GM19467 (cell line): ENCODE results near the gene CX3CL1.

Source experiments
- ATAC-seq: cut with Tn5 transposase; IDR thresholded peaks from one replicate; pipeline ENCODE4 v1.9.1; 2021; ENCODE audit warnings: mild to moderate bottlenecking, moderate library complexity; ENCODE audit not compliant: unreplicated experiment

Gene CX3CL1

GRCh38 chr16:57401943-57402640, 29.8 kb downstream of the CX3CL1 start:
- no peak for ATAC-seq

GRCh38 chr16:57403965-57404817, 31.9 kb downstream of the CX3CL1 start, which contains the start of gene CCL17:
Gene CCL17, plus strand, starts transcription at chr16:57404767. Its CDS starts 9,166 bp downstream, at chr16:57413933.
- ATAC-seq: no peak

DNA sequence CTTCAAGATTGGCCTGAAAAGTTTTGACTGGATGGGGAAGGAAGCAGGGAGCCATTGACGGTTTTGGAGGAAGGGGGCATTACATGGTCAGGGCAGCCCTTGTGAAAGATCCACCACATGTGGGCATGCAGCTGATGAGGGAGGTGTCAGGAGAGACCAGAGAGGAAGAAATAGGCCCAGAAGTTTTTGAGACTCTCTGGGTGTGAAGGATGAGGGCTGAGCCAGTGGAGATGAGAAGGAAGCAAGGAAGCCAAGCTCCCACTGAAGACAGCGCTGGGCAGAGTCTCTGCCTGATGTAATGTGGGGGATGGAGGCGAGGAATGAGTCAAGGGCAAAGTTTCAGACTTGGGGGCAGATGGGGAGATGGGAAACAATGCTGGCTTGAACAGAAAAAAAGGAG, 32.8 kb downstream of the CX3CL1 start:
- no peak for ATAC-seq

DNA sequence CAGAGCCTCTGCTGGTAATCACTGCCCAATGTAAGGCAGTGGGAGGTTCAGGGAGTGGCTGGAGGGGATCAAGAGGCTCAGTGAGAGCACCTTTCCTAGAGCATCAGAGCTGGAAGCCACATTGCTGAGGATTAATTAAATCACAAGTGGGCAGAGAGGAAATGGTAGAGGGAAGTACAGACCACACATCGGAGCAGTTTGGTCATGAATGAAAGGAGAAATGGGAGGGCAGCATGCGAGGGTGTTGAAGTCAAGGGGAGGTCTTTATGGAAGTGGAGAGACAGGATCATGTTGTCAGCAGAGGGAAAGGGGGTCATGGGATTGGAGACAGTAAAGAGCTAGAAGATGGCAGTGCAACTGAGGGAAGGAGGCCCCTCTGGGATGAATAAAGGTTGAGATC, 34.6 kb downstream of the CX3CL1 start:
- no peak for ATAC-seq

DNA sequence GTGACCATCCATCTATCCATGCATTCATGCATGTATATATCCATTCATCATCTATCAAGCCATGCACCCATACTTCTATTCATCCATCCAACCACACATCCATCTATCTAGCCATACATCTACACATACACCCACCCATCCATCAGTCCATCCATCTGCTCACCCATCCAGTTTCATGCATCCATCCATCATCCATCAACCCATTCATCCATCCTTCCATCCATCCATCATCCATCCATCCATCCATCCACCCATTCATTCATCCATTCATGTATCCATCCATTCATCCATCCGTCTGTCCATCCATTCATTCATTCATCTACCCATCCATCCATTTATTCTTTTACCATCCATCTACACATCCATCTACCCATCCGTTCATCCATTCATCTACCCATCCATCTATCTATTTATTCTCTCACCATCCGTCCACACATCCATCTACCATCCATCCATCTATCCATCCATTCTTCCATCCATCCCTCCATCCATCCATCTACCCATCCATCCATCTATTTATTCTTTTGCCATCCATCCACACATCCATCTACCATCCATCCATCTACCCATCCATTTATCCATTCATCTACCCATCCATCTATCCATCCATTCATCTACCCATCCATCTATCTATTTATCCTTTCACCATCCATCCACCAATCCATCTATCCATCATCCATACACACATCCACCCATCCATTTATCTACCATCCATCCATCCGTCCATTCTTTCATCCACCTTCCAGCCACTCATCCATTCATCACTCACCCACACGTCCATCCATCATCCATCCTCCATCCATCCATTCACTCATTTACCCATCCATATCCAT, 35.4 kb downstream of the CX3CL1 start:
- ATAC-seq: no peak

- no peak for ATAC-seq
Measured at GRCh38 chr16:57409065-57409464, 36.8 kb downstream of the CX3CL1 start.

DNA sequence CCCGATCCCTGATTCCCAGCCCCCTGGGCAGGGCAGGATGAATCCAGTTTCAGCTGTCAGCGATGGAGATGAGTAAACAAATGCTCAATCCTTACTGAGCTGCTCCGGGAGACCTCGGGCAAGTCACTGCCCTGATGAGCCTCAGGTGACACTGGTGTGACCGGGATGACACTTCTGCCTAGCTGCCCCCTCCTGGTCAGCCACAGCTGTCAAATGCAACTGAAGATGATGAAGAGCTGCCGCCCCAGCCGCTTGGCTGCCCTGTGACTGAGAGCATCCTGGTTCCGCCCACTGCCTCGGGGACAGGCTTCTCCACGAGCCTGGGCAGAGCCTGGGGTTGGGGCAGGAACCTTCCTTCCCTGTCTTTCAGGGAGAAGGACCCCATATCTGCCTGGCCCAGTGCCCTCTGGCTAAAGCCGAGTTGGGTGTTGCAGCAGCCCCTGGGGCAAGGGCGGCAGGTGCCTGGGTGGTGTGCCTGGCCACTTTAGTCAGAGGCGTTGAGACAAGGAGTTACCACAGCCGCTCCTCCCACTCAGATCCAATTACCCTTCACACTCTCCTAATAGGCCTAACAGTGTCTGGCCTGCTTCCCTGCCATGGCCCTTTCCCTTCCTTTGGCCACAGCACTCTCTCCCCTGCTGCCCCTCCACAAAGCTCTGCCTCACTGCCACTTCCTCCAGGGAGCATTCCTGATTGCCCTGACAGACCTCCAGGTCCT, 37.7 kb downstream of the CX3CL1 start:
- no peak for ATAC-seq

DNA sequence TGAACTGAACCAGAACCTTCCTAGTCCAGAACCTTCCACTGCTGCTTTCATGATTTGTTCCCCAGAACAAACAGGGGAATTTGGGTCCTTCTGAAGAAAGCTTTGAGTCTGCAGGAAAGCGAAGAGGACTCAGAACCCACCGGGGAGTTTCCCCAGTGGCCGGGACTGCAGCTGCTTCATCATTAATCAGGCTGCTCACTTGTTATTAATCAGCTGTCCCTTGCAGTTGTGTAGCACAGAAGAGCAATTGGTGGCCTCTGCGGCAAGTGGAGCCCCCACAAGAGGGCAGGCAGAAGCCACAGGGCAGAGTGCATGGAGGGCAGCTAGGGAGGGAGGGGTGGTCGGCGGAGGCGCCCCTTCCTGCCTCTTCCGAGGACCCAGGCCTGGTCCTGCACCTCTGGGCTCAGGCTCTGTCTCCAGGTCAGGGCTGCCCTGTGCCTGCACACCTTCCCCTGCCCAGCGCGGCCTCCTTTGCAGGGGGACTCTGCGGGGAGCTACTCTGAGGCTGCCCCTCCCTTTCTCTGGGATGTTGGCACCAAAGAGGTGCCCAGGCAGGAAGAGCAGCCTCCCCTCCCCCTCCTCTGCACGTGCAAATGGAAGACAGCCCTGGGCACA, 39.2 kb downstream of the CX3CL1 start:
- no peak for ATAC-seq

DNA sequence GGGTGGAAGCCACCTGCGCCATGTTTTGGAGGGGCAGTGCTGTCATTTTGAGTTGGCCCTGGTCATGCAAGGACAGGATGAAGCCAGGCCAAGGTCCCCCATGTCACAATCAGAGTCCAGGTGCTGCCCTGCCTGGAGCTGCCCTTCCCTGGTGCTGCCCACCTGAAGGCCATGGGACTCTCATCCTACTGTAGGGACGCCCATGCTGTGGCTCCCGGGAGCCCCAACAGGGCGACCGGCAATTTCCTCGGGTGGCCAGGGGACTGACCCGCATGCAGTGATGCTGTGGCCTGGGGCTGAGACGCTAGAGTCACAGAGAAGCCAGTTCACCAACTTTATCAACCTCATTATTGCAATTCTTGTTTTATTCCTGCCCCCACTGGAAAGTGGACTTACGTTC, 40.3 kb downstream of the CX3CL1 start:
- no peak for ATAC-seq

DNA sequence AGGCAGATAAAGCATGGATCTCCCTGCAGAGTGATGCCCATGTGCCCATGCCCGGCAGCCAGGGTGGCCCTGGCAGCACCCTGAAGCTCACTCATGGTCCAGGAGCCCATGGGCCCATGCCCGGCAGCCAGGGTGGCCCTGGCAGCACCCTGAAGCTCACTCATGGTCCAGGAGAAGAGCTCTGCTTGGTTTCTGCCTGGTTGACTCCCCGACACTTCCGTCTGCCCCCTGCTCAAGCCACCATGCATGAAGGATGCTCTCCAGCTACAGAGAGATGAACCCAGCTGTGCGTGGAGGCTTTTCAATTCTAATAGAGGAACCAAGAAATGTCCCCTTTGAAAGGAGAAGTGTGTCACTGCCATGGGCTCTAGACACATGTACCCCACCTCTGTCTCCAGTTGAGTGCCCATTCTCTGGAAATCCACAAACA, 41.0 kb downstream of the CX3CL1 start:
- peak; percentile 57 for ATAC-seq

- ATAC-seq: no peak
Measured at GRCh38 chr16:57413733-57414132, 41.4 kb downstream of the CX3CL1 start.

DNA sequence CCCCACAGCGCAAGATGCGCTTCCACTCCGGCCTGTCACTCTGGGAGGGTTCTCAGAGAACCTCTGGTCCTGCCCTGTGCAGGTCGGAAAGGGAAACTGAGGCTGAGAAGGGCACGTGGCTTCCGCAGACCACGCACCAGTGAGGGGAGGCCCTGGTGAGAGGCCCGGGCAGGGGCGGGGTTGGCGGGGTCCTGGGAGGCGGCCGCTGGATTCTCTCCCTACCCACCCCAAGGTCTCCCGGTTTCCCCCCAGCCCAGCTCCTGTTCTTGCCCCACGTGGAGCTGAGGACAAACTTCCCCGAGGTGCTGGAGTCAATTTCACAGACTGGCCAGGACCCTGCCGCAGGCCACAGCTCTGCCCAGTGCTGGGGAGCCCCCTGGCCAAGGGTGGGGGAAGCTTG, 43.8 kb downstream of the CX3CL1 start:
- no peak for ATAC-seq

DNA sequence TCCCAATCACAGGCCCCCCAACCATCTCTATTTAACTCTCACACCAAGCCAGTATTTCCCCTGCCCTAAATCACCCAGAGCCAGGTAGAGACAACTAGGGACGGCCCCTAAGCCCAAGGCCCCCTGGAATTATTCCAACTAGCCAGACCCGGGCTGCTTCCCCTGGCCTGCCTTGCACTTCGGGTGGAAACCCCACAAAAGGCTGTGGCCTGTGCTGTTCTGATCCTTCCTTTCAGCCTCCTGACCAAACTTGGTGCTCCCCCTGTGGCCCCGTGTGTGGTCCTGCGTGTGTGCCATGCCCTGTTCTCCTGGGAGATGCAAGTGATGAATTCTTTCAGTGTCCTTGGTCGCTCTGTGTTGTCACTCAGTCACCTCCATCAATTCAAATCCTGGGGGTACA, 47.2 kb downstream of the CX3CL1 start:
- ATAC-seq: no peak

GRCh38 chr16:57422026-57422944, 50.0 kb downstream of the CX3CL1 start:
- no peak for ATAC-seq

DNA sequence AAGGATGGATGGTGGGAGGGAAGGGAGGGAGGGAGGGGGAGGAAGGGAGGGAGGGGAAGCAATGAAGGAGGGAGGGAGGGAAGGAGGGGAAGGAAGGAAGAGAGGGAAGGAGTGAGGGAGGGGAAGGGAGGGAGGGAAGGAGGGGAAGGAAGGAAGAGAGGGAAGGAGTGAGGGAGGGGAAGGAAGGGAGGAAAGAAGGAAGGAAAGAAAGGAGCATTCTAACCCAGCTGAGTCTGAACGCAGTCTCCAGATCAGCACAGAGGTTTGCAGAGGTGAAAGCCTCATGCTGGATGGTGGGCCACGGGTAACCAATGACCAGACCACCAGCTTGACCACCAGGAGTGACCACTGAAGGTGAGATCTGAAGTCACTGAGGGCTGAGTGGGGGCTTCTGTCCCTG, 50.9 kb downstream of the CX3CL1 start:
- ATAC-seq: no peak

DNA sequence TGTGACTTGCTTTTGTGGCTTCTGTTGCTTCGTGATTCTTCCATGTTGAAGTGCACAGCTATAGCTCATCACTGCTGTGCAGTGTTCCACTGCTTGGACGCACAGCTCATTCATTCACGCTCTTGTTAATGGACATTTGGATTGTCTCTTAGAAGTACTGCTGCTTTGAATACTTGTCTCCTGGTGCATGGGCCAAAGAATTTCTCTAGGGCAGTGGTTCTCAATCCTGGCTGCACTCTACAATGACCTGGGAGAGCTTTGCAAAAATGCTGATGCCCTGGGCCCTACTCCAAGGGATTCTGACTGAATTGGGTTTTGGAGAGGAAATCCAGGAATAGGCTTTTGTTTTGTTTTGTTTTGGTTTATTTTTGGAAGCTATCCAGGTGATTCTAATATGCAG, 52.3 kb downstream of the CX3CL1 start:
- ATAC-seq: no peak

- no peak for ATAC-seq
Measured at GRCh38 chr16:57426356-57426755, 54.1 kb downstream of the CX3CL1 start.

GRCh38 chr16:57427307-57427706, 55.0 kb downstream of the CX3CL1 start:
- ATAC-seq: no peak

GRCh38 chr16:57427824-57428223, 55.5 kb downstream of the CX3CL1 start:
- no peak for ATAC-seq
